Central memory CD8-positive, alpha-beta T cell (primary cell): ENCODE data around the gene TTLL12.

Source experiments
- ATAC-seq: fragments of 150-1000 bp; cut with Tn5 transposase; replicated peaks from 2 replicates; pipeline ENCODE4 v1.10.0; 2022; ENCODE audit warnings: mild to moderate bottlenecking, moderate FRiP score, moderate number of reproducible peaks; ENCODE audit not compliant: poor library complexity, severe bottlenecking; ENCODE audit errors: extremely low read depth
- DNase-seq, 2 donors: peaks; one replicate each; pipeline ENCODE4 v3.0.0; 2021; ENCODE audit warnings: low spot score in 2 of 2
- H3K27ac Mint-ChIP-seq: one replicate; pipeline ENCODE4 v1.8.0; 2022; ENCODE audit warnings: low read depth, mild to moderate bottlenecking, moderate library complexity, mixed read lengths
- H3K27me3 Mint-ChIP-seq: one replicate; pipeline ENCODE4 v1.8.0; 2022; ENCODE audit warnings: mixed read lengths
- H3K36me3 Mint-ChIP-seq: one replicate; pipeline ENCODE4 v1.8.0; 2022; ENCODE audit warnings: mild to moderate bottlenecking, moderate library complexity, mixed read lengths; ENCODE audit not compliant: insufficient read depth
- H3K4me1 Mint-ChIP-seq: one replicate; pipeline ENCODE4 v1.8.0; 2022; ENCODE audit warnings: mixed read lengths
- H3K4me3 Mint-ChIP-seq: one replicate; pipeline ENCODE4 v1.8.0; 2022; ENCODE audit warnings: mild to moderate bottlenecking, moderate library complexity, mixed read lengths
- H3K9me3 Mint-ChIP-seq: one replicate; pipeline ENCODE4 v1.8.0; 2022; ENCODE audit warnings: mixed read lengths

TTLL12 gene

DNA sequence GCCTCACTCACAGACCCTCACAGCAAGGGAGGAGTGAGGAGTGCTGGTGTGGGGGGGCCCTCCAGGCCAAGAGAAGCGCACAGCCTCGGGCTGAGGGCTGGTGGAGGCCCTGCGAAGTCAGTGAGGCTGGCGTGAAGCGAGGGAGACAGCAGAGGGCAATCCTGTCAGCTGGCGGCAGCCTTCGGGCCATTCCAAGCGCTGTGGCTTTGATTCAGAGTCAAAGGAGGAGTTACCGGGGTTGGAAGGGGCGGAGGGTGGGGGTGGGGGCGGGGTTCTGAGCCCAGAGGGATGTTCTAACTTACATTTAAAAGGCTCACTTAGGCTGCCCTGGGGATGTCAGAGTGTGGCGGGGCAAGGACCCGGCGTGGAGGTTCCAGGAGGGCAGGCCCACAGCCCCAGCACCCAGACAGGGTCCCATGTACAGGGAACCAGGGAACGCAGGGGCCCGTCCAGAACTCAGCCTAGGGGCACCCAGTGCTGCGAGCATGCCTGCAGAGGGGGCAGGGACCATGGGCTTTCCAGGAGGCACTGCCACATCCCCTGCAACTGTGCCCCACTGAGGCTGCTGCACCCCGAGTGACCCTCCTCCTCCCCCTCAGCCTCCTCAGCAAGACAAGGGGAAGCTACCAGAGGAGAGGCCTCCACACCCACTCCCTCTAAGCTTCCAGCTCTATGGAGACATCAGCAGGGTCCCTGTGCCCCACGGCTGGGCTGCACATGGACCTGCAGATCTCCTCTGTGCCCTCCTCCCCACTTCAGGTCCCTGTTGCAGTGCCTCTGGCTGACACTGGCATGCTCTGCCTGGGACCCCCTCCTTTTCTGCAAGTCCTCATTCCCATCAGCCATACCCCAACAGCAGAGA is 39.7 kb upstream of the TTLL12 start:
- Mint-ChIP-seq H3K27ac (no peak overlapping the region), H3K9me3 (no peaks in the 10 kb centered on the region), H3K4me1 (peaks cover 10% of the 10 kb centered on the region), H3K4me3 (no peak overlapping the region), H3K36me3 (no peaks in the 10 kb centered on the region), H3K27me3 (peaks cover 9% of the 10 kb centered on the region)
- ATAC-seq (no peak), DNase-seq (no peak)

GRCh38 chr22:43225609-43226008 is 38.7 kb upstream of the TTLL12 start:
- no peak for ATAC-seq
- no peak overlapping the region for H3K4me3 Mint-ChIP-seq

DNA sequence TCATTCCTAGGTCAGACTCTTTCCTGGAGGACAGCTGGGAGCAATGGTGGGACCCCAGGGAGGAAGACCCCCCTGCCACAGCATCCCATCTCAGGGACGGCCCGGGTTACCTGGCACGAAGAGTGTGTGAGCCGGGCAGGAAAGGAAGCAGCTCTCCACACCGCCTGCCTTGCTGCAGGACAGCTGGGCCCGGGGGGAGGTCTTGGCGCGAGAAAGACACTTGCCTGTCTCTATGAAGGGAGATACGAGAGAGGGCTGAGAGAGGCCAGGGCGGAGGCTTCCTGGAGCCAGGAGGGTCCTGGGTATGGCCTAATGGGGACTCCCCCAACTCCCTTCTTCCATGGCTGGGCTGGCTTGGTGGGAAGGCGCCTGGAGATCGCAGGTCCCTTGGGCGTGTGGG is 36.1 kb upstream of the TTLL12 start:
- H3K27ac Mint-ChIP-seq: no peak overlapping the region
- ATAC-seq (no peak), DNase-seq (no peak)
- H3K4me1 Mint-ChIP-seq: peaks cover 4% of the 10 kb centered on the region
- H3K36me3 Mint-ChIP-seq: no peaks in the 10 kb centered on the region
- H3K9me3 Mint-ChIP-seq: no peaks in the 10 kb centered on the region
- peaks cover 16% of the 10 kb centered on the region for H3K27me3 Mint-ChIP-seq
- H3K4me3 Mint-ChIP-seq: no peak overlapping the region

More at GRCh38 chr22:43225609-43226008, 38.7 kb upstream of the TTLL12 start:
- Mint-ChIP-seq H3K9me3 (no peaks in the 10 kb centered on the region), H3K36me3 (no peaks in the 10 kb centered on the region), H3K4me1 (peaks cover 4% of the 10 kb centered on the region), H3K27me3 (no peaks in the 10 kb centered on the region), H3K27ac (no peak overlapping the region)
- no peak for DNase-seq

GRCh38 chr22:43222262-43222661 is 35.3 kb upstream of the TTLL12 start:
- Mint-ChIP-seq H3K27me3 (peaks cover 23% of the 10 kb centered on the region), H3K4me3 (no peak overlapping the region), H3K9me3 (no peaks in the 10 kb centered on the region), H3K27ac (no peak overlapping the region), H3K4me1 (peaks cover 4% of the 10 kb centered on the region), H3K36me3 (no peaks in the 10 kb centered on the region)
- ATAC-seq (no peak), DNase-seq (no peak)

DNA sequence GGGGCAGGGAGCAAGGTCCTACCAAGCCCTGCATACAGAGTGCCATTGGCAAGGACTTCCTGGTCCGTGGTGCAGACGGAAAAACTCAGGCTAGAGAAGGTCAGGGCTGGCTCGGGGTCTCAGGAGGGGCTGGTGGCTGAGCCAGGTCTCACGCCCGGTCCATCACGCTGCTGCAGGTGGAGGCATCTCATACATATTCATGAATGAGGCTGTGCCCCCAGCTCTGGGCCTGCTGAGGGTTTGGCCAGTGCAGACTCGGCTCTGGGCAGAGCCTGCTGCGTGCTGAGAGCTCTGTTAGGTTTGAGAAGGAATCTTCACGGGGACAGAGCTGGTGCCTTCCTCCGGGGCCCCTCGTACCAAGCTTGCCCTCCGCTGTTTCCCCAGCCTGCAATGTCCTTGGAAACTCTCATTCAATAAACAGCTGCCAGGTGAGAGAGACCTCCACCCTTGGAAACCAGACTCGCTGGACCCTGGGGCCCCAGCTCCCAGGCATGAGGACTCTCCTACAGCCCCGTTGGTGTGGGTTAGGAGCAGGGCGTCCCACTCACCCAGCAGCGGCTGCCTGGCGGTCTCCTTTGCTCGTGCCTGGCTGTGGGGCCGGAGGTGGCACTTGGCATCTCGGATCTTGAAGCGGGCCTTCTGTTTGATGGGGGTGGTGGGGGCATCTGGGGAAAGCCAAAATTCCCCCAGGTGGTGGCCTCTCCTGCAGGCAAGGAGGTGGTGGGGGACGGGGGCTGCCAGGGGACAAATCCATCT is 33.9 kb upstream of the TTLL12 start:
- H3K36me3 Mint-ChIP-seq: no peaks in the 10 kb centered on the region
- no peak overlapping the region for H3K27ac Mint-ChIP-seq
- peaks cover 37% of the 10 kb centered on the region for H3K27me3 Mint-ChIP-seq
- DNase-seq (no peak), ATAC-seq (no peak)
- no peaks in the 10 kb centered on the region for H3K9me3 Mint-ChIP-seq
- no peak overlapping the region for H3K4me3 Mint-ChIP-seq
- H3K4me1 Mint-ChIP-seq: peaks cover under 1% of the 10 kb centered on the region

DNA sequence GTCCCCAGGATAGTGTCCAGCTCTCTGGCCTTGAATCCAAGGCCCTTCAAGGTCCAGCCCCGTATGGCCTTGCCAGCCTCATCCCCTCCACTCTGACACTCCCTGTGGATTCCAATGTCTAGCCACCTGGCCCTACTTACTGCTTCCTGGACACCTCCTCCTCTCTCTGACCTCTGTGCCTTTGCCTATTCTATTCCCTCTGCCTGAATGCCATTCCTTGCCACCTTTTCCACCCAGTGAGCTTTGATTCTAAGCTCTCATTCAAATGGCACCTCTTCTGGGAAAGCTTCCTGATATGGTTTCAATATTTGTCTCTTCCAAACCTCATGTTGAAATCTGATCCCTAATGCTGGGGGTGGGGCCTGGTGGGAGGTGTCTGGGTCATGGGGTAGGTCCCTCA is 31.9 kb upstream of the TTLL12 start:
- H3K27ac Mint-ChIP-seq: no peak overlapping the region
- H3K9me3 Mint-ChIP-seq: no peaks in the 10 kb centered on the region
- H3K36me3 Mint-ChIP-seq: no peaks in the 10 kb centered on the region
- peaks cover 51% of the 10 kb centered on the region for H3K27me3 Mint-ChIP-seq
- no peak overlapping the region for H3K4me3 Mint-ChIP-seq
- ATAC-seq (no peak), DNase-seq (no peak)
- no peaks in the 10 kb centered on the region for H3K4me1 Mint-ChIP-seq

DNA sequence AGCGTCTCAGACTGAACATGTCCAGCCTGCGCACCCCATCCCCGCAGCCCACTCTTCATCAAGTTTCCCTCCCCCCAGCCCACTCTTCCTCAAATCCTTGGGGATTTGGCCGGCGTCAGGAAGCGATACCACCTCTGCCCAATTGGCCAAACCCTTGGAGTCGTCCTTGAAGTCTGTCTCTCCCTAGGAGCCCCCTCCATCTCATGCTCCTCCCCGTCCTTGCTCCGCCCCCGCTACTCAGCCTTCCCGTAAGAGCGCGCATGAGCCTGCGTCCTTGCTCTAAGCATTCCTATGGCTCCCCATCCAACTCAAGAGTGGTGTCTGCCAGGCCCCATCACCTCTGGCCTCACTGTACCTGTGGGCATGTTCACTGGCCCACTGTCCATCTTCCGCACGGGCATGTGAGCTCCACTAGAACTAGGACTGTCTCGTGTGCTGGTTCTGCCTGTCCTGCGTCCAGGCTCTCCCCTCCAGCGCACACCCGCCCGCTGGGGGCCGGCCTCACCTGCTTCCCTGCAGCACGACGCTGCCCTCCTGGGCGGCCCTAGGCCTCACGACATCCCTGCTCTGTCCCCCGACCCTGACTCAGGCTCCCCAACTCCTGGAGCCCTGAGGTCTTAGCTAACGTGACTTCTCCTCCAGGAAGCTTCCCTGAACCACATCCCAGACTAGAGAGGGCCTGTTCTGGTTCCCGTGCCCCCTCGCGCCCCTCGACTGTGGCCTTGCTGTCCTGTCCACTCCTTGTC is 30.5 kb upstream of the TTLL12 start:
- Mint-ChIP-seq H3K4me3 (no peak overlapping the region), H3K4me1 (no peaks in the 10 kb centered on the region), H3K27me3 (peaks cover 51% of the 10 kb centered on the region), H3K9me3 (no peaks in the 10 kb centered on the region), H3K27ac (no peak overlapping the region), H3K36me3 (no peaks in the 10 kb centered on the region)
- no peak for ATAC-seq
- DNase-seq: no peak

GRCh38 chr22:43216738-43217137 is 29.8 kb upstream of the TTLL12 start:
- no peaks in the 10 kb centered on the region for H3K4me1 Mint-ChIP-seq
- DNase-seq (no peak), ATAC-seq (no peak)
- no peaks in the 10 kb centered on the region for H3K36me3 Mint-ChIP-seq
- H3K4me3 Mint-ChIP-seq: no peak overlapping the region
- H3K9me3 Mint-ChIP-seq: no peaks in the 10 kb centered on the region
- peaks cover 51% of the 10 kb centered on the region for H3K27me3 Mint-ChIP-seq
- no peak overlapping the region for H3K27ac Mint-ChIP-seq

- ATAC-seq: no peak
- H3K27me3 Mint-ChIP-seq: peaks cover 45% of the 10 kb centered on the region
- no peak overlapping the region for H3K27ac Mint-ChIP-seq
- H3K4me1 Mint-ChIP-seq: no peaks in the 10 kb centered on the region
- H3K36me3 Mint-ChIP-seq: no peaks in the 10 kb centered on the region
- DNase-seq: no peak
- no peak overlapping the region for H3K4me3 Mint-ChIP-seq
- no peaks in the 10 kb centered on the region for H3K9me3 Mint-ChIP-seq
Measured at GRCh38 chr22:43213962-43214361, 27.0 kb upstream of the TTLL12 start.

DNA sequence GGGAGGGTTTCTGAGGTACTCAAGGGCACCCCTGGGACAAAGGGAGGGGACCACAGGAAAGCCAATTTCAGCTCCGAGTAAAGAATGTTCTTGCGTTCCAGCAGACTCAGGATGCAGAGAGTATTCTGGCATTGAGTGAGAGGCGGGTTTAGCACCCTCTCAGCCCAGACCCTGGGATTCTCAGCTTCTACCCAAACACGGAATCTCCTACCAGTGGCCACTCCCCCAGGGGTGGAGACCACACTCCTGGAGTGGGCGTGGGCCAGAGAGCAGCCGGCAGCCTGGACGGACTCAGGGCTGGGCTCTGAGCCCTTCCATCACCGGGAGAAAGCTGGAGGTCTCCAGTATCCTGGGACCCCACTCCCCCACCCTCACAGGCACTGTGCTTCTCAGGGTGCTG is 26.1 kb upstream of the TTLL12 start:
- Mint-ChIP-seq H3K4me3 (no peak overlapping the region), H3K36me3 (no peaks in the 10 kb centered on the region), H3K9me3 (no peaks in the 10 kb centered on the region), H3K27me3 (peaks cover 36% of the 10 kb centered on the region), H3K4me1 (no peaks in the 10 kb centered on the region), H3K27ac (no peak overlapping the region)
- DNase-seq (no peak), ATAC-seq (no peak)

DNA sequence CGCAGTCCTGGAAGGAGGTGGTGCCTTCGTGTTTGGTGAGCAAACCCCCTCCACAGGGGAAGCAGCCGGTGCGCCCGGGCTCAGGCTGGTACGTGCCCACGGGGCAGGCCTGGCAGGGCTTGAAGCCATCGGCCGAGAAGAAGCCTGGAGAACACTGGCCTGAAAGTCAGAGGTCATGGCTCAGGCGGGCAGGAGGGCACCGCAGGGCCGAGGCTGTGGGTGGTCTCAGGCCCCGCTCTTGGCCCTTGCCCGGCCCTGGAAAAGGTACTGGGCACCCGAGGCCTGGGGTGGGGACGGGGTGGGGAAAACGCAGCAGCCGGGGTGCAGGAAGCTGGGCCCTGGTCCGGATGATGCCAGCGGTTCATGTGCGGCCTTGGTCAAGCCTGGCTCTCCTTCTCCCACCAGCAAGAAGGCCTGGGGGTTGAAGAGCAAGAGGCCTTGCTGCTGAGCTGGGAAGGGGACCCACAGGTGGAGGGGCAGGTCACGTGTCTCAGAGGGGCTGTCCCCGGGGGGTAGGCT is 25.6 kb upstream of the TTLL12 start:
- Mint-ChIP-seq H3K27me3 (peaks cover 30% of the 10 kb centered on the region), H3K9me3 (no peaks in the 10 kb centered on the region), H3K4me3 (no peak overlapping the region), H3K27ac (no peak overlapping the region), H3K36me3 (no peaks in the 10 kb centered on the region), H3K4me1 (peaks cover 5% of the 10 kb centered on the region)
- no peak for ATAC-seq
- DNase-seq: no peak

DNA sequence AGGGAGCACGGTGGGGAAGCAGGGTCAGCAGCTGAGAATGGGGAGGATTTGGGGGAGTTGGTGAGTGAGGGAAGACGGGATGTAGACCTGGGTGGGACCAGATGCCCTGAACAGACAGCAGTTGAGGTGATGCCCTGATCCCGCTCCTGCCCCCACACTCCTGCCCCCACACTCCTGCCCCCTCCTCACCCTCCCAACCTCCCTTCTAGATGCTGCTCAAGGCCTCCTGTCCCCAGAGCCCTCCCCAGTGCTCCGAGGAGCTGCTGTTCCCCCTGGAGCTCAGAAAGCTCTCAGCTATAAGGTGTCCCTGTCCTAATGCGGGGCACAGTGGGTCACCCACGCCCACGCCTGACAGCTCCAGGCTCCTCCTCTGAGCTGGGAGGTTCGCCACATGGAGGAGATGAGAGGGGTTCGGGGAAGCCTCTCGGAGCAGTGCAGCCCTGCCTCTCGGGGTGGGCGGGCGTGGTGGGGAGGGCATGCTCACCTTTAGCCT is 25.1 kb upstream of the TTLL12 start:
- peaks cover 25% of the 10 kb centered on the region for H3K27me3 Mint-ChIP-seq
- ATAC-seq: no peak
- H3K4me3 Mint-ChIP-seq: no peak overlapping the region
- peaks cover 5% of the 10 kb centered on the region for H3K4me1 Mint-ChIP-seq
- DNase-seq: no peak
- H3K36me3 Mint-ChIP-seq: no peaks in the 10 kb centered on the region
- no peak overlapping the region for H3K27ac Mint-ChIP-seq
- no peaks in the 10 kb centered on the region for H3K9me3 Mint-ChIP-seq
